ENCODE measurements around the gene TSSK2.
A peak's percentile ranks its signal among the peaks of the same experiment; 100 is the strongest.

The TSSK2 gene

GRCh38 chr22:19132693-19133400 lies 1.7 kb downstream of the TSSK2 start:
- ChIA-PET CTCF (no interaction called here), POLR2A (ENCODE audit: low non-redundant PET) (no interaction called here)
- H3K27ac ChIP-seq: 0 out of 2 replicates have a peak overlapping the region, but pooled peaks have one; percentile 5
- no peak for TF ChIP-seq CTCF (conservative IDR thresholded peaks at IDR 0.05; ENCODE audit: low read depth)
- no peak for DNase-seq (ENCODE audit: low spot score)

- no peak overlapping the region for H3K27ac ChIP-seq
These were observed 2.5 kb downstream of the TSSK2 start for GRCh38 chr22:19133561-19133960.

GRCh38 chr22:19134176-19134831 lies 3.2 kb downstream of the TSSK2 start:
- no peak for TF ChIP-seq CTCF (conservative IDR thresholded peaks at IDR 0.05; ENCODE audit: low read depth)
- DNase-seq (ENCODE audit: low spot score): no peak
- H3K27ac ChIP-seq: no peak overlapping the region
- ChIA-PET POLR2A (ENCODE audit: low non-redundant PET) (no interaction called here), CTCF (interaction anchor here (0.7 kb wide), 1 partner anchor 10 kb away, joined by 4 read pairs; the partner anchor contains the start of gene ESS2)

More at GRCh38 chr22:19133561-19133960, 2.5 kb downstream of the TSSK2 start:
- no peak for TF ChIP-seq CTCF (conservative IDR thresholded peaks at IDR 0.05; ENCODE audit: low read depth)
- CTCF ChIA-PET: no interaction called here
- DNase-seq (ENCODE audit: low spot score): no peak
- POLR2A ChIA-PET (ENCODE audit: low non-redundant PET): no interaction called here

GRCh38 chr22:19134874-19135273 lies 3.8 kb downstream of the TSSK2 start:
- no peak for DNase-seq (ENCODE audit: low spot score)
- no peak overlapping the region for H3K27ac ChIP-seq
- ChIA-PET CTCF (interaction anchor here (0.6 to 0.7 kb wide), 2 partner anchors 9 to 227 kb away, joined by 3 to 4 read pairs; partner anchors contain the start of gene ESS2), POLR2A (ENCODE audit: low non-redundant PET) (no interaction called here)
- TF ChIP-seq CTCF (conservative IDR thresholded peaks at IDR 0.05; ENCODE audit: low read depth): no peak

- no peak for TF ChIP-seq CTCF (conservative IDR thresholded peaks at IDR 0.05; ENCODE audit: low read depth)
- no peak for DNase-seq (ENCODE audit: low spot score)
- ChIA-PET CTCF (no interaction called here), POLR2A (ENCODE audit: low non-redundant PET) (no interaction called here)
- H3K27ac ChIP-seq: no peak overlapping the region; the same call in 1 of the 2 replicates
These were observed 5.8 kb downstream of the TSSK2 start for GRCh38 chr22:19136915-19137314.

- H3K27ac ChIP-seq: peak overlapping the region; percentile 5; the same call in 1 of the 2 replicates
- POLR2A ChIA-PET (ENCODE audit: low non-redundant PET): no interaction called here
- TF ChIP-seq CTCF (conservative IDR thresholded peaks at IDR 0.05; ENCODE audit: low read depth): no peak
- DNase-seq (ENCODE audit: low spot score): no peak
- CTCF ChIA-PET: no interaction called here
These were observed 6.5 kb downstream of the TSSK2 start for GRCh38 chr22:19137384-19138216.

All from RWPE1 (cell line).